ENCODE data around the gene ARFIP2. TPM values are rescaled to one million over a fixed set of nuclear protein-coding genes. Genes with fewer than 3 reads are reported as not detected.

ARFIP2 gene
- total and polyA plus RNA-seq, 10 of the 15 experiments (the other 5 are each of a cell fraction or from before 2014, with no cell fraction given): 11.7 to 59.8 (median 48.0) TPM

GRCh38 chr11:6482441-6482840 is 1.3 kb upstream of the ARFIP2 start (continued):
- TF ChIP-seq, protein P1, sequence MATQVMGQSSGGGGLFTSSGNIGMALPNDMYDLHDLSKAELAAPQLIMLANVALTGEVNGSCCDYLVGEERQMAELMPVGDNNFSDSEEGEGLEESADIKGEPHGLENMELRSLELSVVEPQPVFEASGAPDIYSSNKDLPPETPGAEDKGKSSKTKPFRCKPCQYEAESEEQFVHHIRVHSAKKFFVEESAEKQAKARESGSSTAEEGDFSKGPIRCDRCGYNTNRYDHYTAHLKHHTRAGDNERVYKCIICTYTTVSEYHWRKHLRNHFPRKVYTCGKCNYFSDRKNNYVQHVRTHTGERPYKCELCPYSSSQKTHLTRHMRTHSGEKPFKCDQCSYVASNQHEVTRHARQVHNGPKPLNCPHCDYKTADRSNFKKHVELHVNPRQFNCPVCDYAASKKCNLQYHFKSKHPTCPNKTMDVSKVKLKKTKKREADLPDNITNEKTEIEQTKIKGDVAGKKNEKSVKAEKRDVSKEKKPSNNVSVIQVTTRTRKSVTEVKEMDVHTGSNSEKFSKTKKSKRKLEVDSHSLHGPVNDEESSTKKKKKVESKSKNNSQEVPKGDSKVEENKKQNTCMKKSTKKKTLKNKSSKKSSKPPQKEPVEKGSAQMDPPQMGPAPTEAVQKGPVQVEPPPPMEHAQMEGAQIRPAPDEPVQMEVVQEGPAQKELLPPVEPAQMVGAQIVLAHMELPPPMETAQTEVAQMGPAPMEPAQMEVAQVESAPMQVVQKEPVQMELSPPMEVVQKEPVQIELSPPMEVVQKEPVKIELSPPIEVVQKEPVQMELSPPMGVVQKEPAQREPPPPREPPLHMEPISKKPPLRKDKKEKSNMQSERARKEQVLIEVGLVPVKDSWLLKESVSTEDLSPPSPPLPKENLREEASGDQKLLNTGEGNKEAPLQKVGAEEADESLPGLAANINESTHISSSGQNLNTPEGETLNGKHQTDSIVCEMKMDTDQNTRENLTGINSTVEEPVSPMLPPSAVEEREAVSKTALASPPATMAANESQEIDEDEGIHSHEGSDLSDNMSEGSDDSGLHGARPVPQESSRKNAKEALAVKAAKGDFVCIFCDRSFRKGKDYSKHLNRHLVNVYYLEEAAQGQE (IDR thresholded peaks at IDR 0.05; ENCODE audit: low read depth, low read length): no peak
- TF ChIP-seq SIX5 (IDR thresholded peaks at IDR 0.05; ENCODE audit: low read depth, low read length, severe bottlenecking) (no peak), ZNF274 (IDR thresholded peaks at IDR 0.05; ENCODE audit: insufficient read depth, insufficient read length) (no peak)

DNA sequence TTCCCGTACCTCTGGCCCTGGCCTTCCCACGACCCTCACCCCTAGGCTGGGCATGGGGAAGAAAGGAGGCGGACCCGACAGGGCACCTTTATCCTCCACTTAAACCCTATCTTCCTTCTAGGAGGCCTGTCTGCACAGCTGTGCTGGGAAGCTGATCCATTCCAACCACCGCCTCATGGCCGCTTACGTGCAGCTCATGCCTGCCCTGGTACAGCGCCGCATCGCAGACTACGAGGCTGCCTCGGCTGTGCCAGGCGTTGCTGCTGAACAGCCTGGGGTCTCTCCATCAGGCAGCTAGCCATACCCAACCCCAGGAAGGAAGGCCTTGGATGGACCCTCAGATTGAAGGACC is 769 bp upstream of the ARFIP2 start:
- H3K9ac ChIP-seq (ENCODE audit: control insufficient read depth, insufficient read depth, low read length): peak overlapping the region; percentile 89
- peaks cover 1 to 18% of the 10 kb centered on the region in 2 experiments; a peak in 3 of 4 replicates for H3K36me3 ChIP-seq (ENCODE audit: control insufficient read depth in 2 of 2, insufficient read depth in 2 of 2, low read length in 1 of 2)
- SMC1A ChIA-PET (ENCODE audit: uncharacterized antibody, unreplicated experiment): interaction anchor here (0.8 to 2.9 kb wide), 8 partner anchors 12 to 201 kb away, joined by 3 to 14 read pairs (median 4); partner anchors contain the start of gene MRPL17
- no peaks in the 10 kb centered on the region for H3K9me3 ChIP-seq (replicated peaks; ENCODE audit: control insufficient read depth, insufficient read depth, low read length)
- 1% methylated on average over 13 of the region's 13 CpGs for WGBS (ENCODE audit: insufficient coverage, insufficient replicate concordance, low lambda C conversion rate, missing lambda C conversion rate)
- in situ Hi-C loops (cut with MboI): loop anchor here (5.0 kb wide), 1 partner anchor 125 kb away; no protein-coding TSS in a partner anchor
- H4K20me1 ChIP-seq (ENCODE audit: control insufficient read depth, insufficient read depth): no peaks in the 10 kb centered on the region
- intact Hi-C loops (cut with micrococcal nuclease; ENCODE audit: unreplicated experiment): loop anchor here (2.0 to 10.0 kb wide), 3 partner anchors 125 to 1043 kb away; partner anchors contain the start of genes CNGA4 and FHIP1B
- RAD21 ChIA-PET (ENCODE audit: unreplicated experiment): interaction anchor here (0.9 to 1.7 kb wide), 11 partner anchors 10 to 201 kb away, joined by 3 to 13 read pairs (median 4); partner anchors contain the start of genes MRPL17 and TPP1
- DNase-seq (ENCODE audit: low read depth, low spot score) (no peak), ATAC-seq (peak; percentile 29), FAIRE-seq (no peak)
- peak overlapping the region; percentile 80 for H3K27ac ChIP-seq (ENCODE audit: control insufficient read depth, insufficient read depth)
- H3K27me3 ChIP-seq (replicated peaks in 1 of 2; ENCODE audit: control insufficient read depth in 2 of 2, insufficient read depth in 2 of 2, low read length in 1 of 2): no peaks in the 10 kb centered on the region
- POLR2A ChIA-PET: interaction anchor here (0.8 to 2.0 kb wide), 10 partner anchors 12 to 247 kb away, joined by 3 to 26 read pairs (median 5); partner anchors contain the start of genes FHIP1B, ILK, MRPL17 and SMPD1
- CTCF ChIA-PET: interaction anchor here (0.6 to 10.7 kb wide), 12 partner anchors 13 to 201 kb away, joined by 3 to 119 read pairs (median 6); partner anchors contain the start of gene MRPL17
- H2AFZ ChIP-seq (ENCODE audit: control insufficient read depth, low read depth, low read length): no peak overlapping the region
- H3K4me1 ChIP-seq (ENCODE audit: control insufficient read depth, insufficient read depth, low read length): peaks cover 19% of the 10 kb centered on the region
- peak overlapping the region; percentile 93 for H3K4me3 ChIP-seq
- H3K4me2 ChIP-seq (ENCODE audit: control insufficient read depth, insufficient read depth): peak overlapping the region; percentile 98
- BruUV-seq (replicated peaks): no TSS peak
- TF ChIP-seq ZNF687 (IDR thresholded peaks at IDR 0.05): no peak
- TF ChIP-seq ZBED1 (IDR thresholded peaks at IDR 0.05; ENCODE audit: borderline replicate concordance): no peak
- no peak for TF ChIP-seq BRCA1 (IDR thresholded peaks at IDR 0.05; ENCODE audit: low read depth, low read length)
- TF ChIP-seq SREBF1 (IDR thresholded peaks at IDR 0.05; ENCODE audit: low read length): no peak
- TF ChIP-seq HDGF (IDR thresholded peaks at IDR 0.05): no peak
- no peak for TF ChIP-seq STAT3 (IDR thresholded peaks at IDR 0.05; ENCODE audit: low read depth, low read length)
- TF ChIP-seq, protein P2, sequence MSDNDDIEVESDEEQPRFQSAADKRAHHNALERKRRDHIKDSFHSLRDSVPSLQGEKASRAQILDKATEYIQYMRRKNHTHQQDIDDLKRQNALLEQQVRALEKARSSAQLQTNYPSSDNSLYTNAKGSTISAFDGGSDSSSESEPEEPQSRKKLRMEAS (IDR thresholded peaks at IDR 0.05; ENCODE audit: low read depth, low read length): no peak
- TF ChIP-seq JUND (IDR thresholded peaks at IDR 0.05; ENCODE audit: low read depth, low read length): no peak
- TF ChIP-seq NFIC (IDR thresholded peaks at IDR 0.05; ENCODE audit: low read depth, low read length): no peak
- no peak for TF ChIP-seq RB1 (IDR thresholded peaks at IDR 0.05; ENCODE audit: borderline replicate concordance)
- H3K79me2 ChIP-seq (ENCODE audit: control insufficient read depth, insufficient read depth, low read length): peaks cover 40% of the 10 kb centered on the region

Data from GM12878 (cell line).